GM12878 (cell line): ENCODE data around the gene SMURF1. TPM values are rescaled to one million over a fixed set of nuclear protein-coding genes. Genes with fewer than 3 reads are reported as not detected.

Experiments used
- ATAC-seq: fragments of 200-7000 bp; cut with Tn5 transposase; 3 replicates; pipeline ENCODE4 v1.9.1; 2020; ENCODE audit warnings: mild to moderate bottlenecking, moderate library complexity
- BruUV-seq: library from RNA; stranded (reverse); fragments of 400-500 nt; replicated peaks from 2 replicates; lab custom pipeline; 2021; lab: Mats Ljungman, UMichigan
- CTCF ChIA-PET: fragments of 300-600 bp; sonication (Branson Sonifier 250); formaldehyde crosslinking; extraction: SDS; loops from one replicate; lab custom pipeline; 2021; ENCODE audit warnings: inconsistent platforms; lab: Yijun Ruan, JAX
- POLR2A ChIA-PET: fragments of 350-600 bp; formaldehyde crosslinking; extraction: SDS; loops from one replicate; lab custom pipeline; 2021; ENCODE audit warnings: inconsistent platforms; lab: Charles Lee
- RAD21 ChIA-PET: fragments of 300-600 bp; sonication (Branson Sonifier 250); formaldehyde crosslinking; loops from one replicate; lab custom pipeline; 2023; ENCODE audit warnings: antibody characterized with exemption; ENCODE audit not compliant: unreplicated experiment; lab: Charles Lee
- SMC1A ChIA-PET: fragments of 300-600 bp; sonication (Branson Sonifier 250); formaldehyde crosslinking; loops from one replicate; lab custom pipeline; 2023; ENCODE audit not compliant: unreplicated experiment, uncharacterized antibody; lab: Charles Lee
- DNase-seq: peaks from one replicate; pipeline ENCODE4 v3.0.0-alpha.2; 2011; ENCODE audit warnings: low read depth, low spot score
- FAIRE-seq: peaks from 3 replicates; lab custom pipeline; 2011; peaks lifted over from hg19 to GRCh38; lab: Jason Lieb, UNC
- H2AFZ ChIP-seq: 2 replicates; pipeline ENCODE4 v1.6.0; 2011; ENCODE audit warnings: low read depth, low read length, control low read depth; ENCODE audit not compliant: control insufficient read depth
- H3K27ac ChIP-seq: 2 replicates; pipeline ENCODE4 v1.5.1; 2011; ENCODE audit warnings: control low read depth; ENCODE audit not compliant: control insufficient read depth, insufficient read depth
- H3K27me3 ChIP-seq, 2 experiments: replicated peaks in 1 of 2; 2 replicates each; pipeline versions ENCODE4 v1.6.0 to v1.6.1; 2011; ENCODE audit warnings: low read length in 1 of 2; ENCODE audit not compliant: control insufficient read depth in 2 of 2, insufficient read depth in 2 of 2
- H3K36me3 ChIP-seq, 2 experiments: 2 replicates each; pipeline ENCODE4 v1.5.1; 2011; ENCODE audit warnings: low read length in 1 of 2; ENCODE audit not compliant: control insufficient read depth in 2 of 2, insufficient read depth in 2 of 2
- H3K4me1 ChIP-seq: 2 replicates; pipeline ENCODE4 v1.6.1; 2011; ENCODE audit warnings: mild to moderate bottlenecking, low read length, moderate library complexity, mixed read lengths; ENCODE audit not compliant: control insufficient read depth, insufficient read depth
- H3K4me2 ChIP-seq: 2 replicates; pipeline ENCODE4 v1.6.0; 2011; ENCODE audit warnings: control low read depth; ENCODE audit not compliant: control insufficient read depth, insufficient read depth
- H3K4me3 ChIP-seq: fragments of 200-600 bp; sonication (generic); 2 replicates; pipeline ENCODE4 v1.5.1; 2016
- H3K79me2 ChIP-seq: 2 replicates; pipeline ENCODE4 v1.6.0; 2011; ENCODE audit warnings: low read length; ENCODE audit not compliant: control insufficient read depth, insufficient read depth
- H3K9ac ChIP-seq: 2 replicates; pipeline ENCODE4 v1.8.0; 2011; ENCODE audit warnings: low read length, control low read depth, mixed read lengths; ENCODE audit not compliant: control insufficient read depth, insufficient read depth
- H3K9me3 ChIP-seq: replicated peaks from 3 replicates; pipeline ENCODE4 v1.5.1; 2011; ENCODE audit warnings: mild to moderate bottlenecking, low read length; ENCODE audit not compliant: control insufficient read depth, insufficient read depth
- H4K20me1 ChIP-seq: 2 replicates; pipeline ENCODE4 v1.6.0; 2011; ENCODE audit not compliant: control insufficient read depth, insufficient read depth
- BCL3 ChIP-seq: IDR thresholded peaks from 2 replicates; pipeline ENCODE4 v1.6.1; 2011; ENCODE audit warnings: borderline replicate concordance, low read depth, mild to moderate bottlenecking, moderate library complexity, low read length; ENCODE audit not compliant: insufficient read depth, poor library complexity, severe bottlenecking
- CBFB ChIP-seq: IDR thresholded peaks from 2 replicates; pipeline ENCODE4 v1.6.1; 2016; ENCODE audit warnings: antibody characterized with exemption, low read depth
- CEBPZ ChIP-seq: fragments of 150-350 bp; IDR thresholded peaks from 2 replicates; pipeline ENCODE4 v1.6.1; 2016; ENCODE audit warnings: low read depth, low read length
- HDGF ChIP-seq: fragments of 450-650 bp; IDR thresholded peaks from 2 replicates; pipeline ENCODE4 v1.6.1; 2016; ENCODE audit warnings: antibody characterized with exemption
- IRF4 ChIP-seq: IDR thresholded peaks from 2 replicates; pipeline ENCODE4 v1.6.1; 2011; ENCODE audit warnings: low read depth, low read length
- MEF2A ChIP-seq: IDR thresholded peaks from 2 replicates; pipeline ENCODE4 v1.6.1; 2011; ENCODE audit warnings: low read depth, mild to moderate bottlenecking, low read length, moderate library complexity; ENCODE audit not compliant: insufficient read depth
- MTA2 ChIP-seq: fragments of 450-650 bp; IDR thresholded peaks from 2 replicates; pipeline ENCODE4 v1.6.1; 2016; ENCODE audit warnings: low read depth, mild to moderate bottlenecking, moderate library complexity
- NFXL1 ChIP-seq: fragments of 450-650 bp; IDR thresholded peaks from 2 replicates; pipeline ENCODE4 v1.6.1; 2017; ENCODE audit warnings: antibody characterized with exemption, mild to moderate bottlenecking, borderline replicate concordance
- POLR2AphosphoS2 ChIP-seq: IDR thresholded peaks from 2 replicates; pipeline ENCODE4 v1.6.1; 2011; ENCODE audit warnings: low read depth, mild to moderate bottlenecking, low read length, improper control_type of control experiment, moderate library complexity
- RAD21 ChIP-seq: IDR thresholded peaks from 2 replicates; pipeline ENCODE4 v1.6.1; 2011; ENCODE audit warnings: mild to moderate bottlenecking, low read depth, low read length, moderate library complexity; ENCODE audit not compliant: insufficient read depth
- RBBP5 ChIP-seq: fragments of 200-600 bp; sonication (generic); conservative IDR thresholded peaks from 2 replicates; pipeline ENCODE4 v1.6.1; 2016
- SIN3A ChIP-seq: IDR thresholded peaks from 2 replicates; pipeline ENCODE4 v1.6.1; 2012; ENCODE audit warnings: low read depth, low read length, improper control_type of control experiment
- SMAD1 ChIP-seq: fragments of 450-650 bp; IDR thresholded peaks from 2 replicates; pipeline ENCODE4 v1.6.1; 2018; ENCODE audit warnings: mild to moderate bottlenecking, low read depth; ENCODE audit not compliant: partially characterized antibody
- SMAD5 ChIP-seq: IDR thresholded peaks from 2 replicates; pipeline ENCODE4 v1.6.1; 2016; ENCODE audit warnings: antibody characterized with exemption, low read depth
- SP1 ChIP-seq: IDR thresholded peaks from one replicate; pipeline ENCODE4 v1.6.1; 2011; ENCODE audit warnings: low read depth, low read length
- TCF3 ChIP-seq: IDR thresholded peaks from 2 replicates; pipeline ENCODE4 v1.6.1; 2012; ENCODE audit warnings: low read depth, mild to moderate bottlenecking, low read length, borderline replicate concordance; ENCODE audit not compliant: insufficient read depth
- ZBTB33 ChIP-seq: fragments of 450-650 bp; IDR thresholded peaks from 2 replicates; pipeline ENCODE4 v1.6.1; 2017; ENCODE audit warnings: mild to moderate bottlenecking
- WGBS: methylation state at CpG from one replicate; pipeline ENCODE4 v1.1.6; 2016; ENCODE audit warnings: low lambda C conversion rate; ENCODE audit not compliant: insufficient replicate concordance, insufficient coverage; ENCODE audit errors: missing lambda C conversion rate; 5-methylcytosine and 5-hydroxymethylcytosine counted together
- in situ Hi-C: fragments of 300-500 bp; cut with MboI; formaldehyde crosslinking; loops from 9 replicates; pipeline ENCODE4 v1.14.3; 2018; ENCODE audit warnings: mixed read lengths
- intact Hi-C: fragments of 100-400 bp; cut with micrococcal nuclease; formaldehyde crosslinking; loops from one replicate; pipeline ENCODE4 v1.14.2; 2022; ENCODE audit not compliant: unreplicated experiment
- polyA plus RNA-seq, 11 experiments: library from polyadenylated mRNA; depleted of rRNA in 4 of 11; unstranded in 6 of 11; stranded (reverse) in 5 of 11; fragments of >200 nt; fragmentation: Nextera tagmentation in 4 of 11; fragmentation: Illumina TruSeq in 1 of 11; extraction: Ambion mirVana in 4 of 11; extraction: Trizol in 1 of 11; gene quantifications; 1 replicate in 1 of 11; 2 replicates in 10 of 11; pipeline versions ENCODE4 v1.2.1 to v1.2.3, GENCODE V29; 2011 to 2016; ENCODE audit warnings: inconsistent platforms in 2 of 11, missing spikeins in 2 of 11, low read depth in 1 of 11
- total RNA-seq, 4 experiments: library from RNA; depleted of rRNA in 3 of 4; stranded (reverse); fragments of >200 nt in 3 of 4; fragmentation: Illumina TruSeq in 1 of 4; extraction: Trizol in 1 of 4; gene quantifications; 2 replicates each; pipeline versions ENCODE4 v1.2.1 to v1.2.3, GENCODE V29; 2013 to 2021

The SMURF1 gene
- total and polyA plus RNA-seq, 10 of the 15 experiments (the other 5 are each of a cell fraction or from before 2014, with no cell fraction given), result 0.76 to 14.0 (median 7.9) TPM

GRCh38 chr7:99142727-99143520 is 984 bp downstream of the SMURF1 start:
- in situ Hi-C loops, result no loop called here
- Histone ChIP-seq H4K20me1 (no peaks in the 10 kb centered on the region), H3K4me2 (peak overlapping the region; percentile 59), H2AFZ (no peak overlapping the region), H3K27ac (no peak overlapping the region; the same call in none of the 2 replicates), H3K9ac (no peak overlapping the region), H3K36me3 (no peaks in the 10 kb centered on the region; a peak in 1 of 4 replicates), H3K4me3 (peak overlapping the region; percentile 66), H3K4me1 (peaks cover 9% of the 10 kb centered on the region), H3K9me3 (no peaks in the 10 kb centered on the region), H3K79me2 (peaks cover 31% of the 10 kb centered on the region), H3K27me3 (no peaks in the 10 kb centered on the region)
- ChIA-PET CTCF (interaction anchor here (0.9 kb wide), 1 partner anchor 30 kb away, joined by 3 read pairs; no protein-coding TSS in a partner anchor), RAD21 (interaction anchor here (1.0 kb wide), 1 partner anchor 60 kb away, joined by 3 read pairs; no protein-coding TSS in a partner anchor), POLR2A (interaction anchor here (0.6 to 1.0 kb wide), 2 partner anchors 12 to 263 kb away, joined by 3 to 4 read pairs; no protein-coding TSS in a partner anchor), SMC1A (interaction anchor here (0.6 to 0.7 kb wide), 2 partner anchors 11 to 22 kb away, joined by 3 to 4 read pairs; no protein-coding TSS in a partner anchor)
- intact Hi-C loops, result loop anchor here (5.0 kb wide), 1 partner anchor 101 kb away; no protein-coding TSS in a partner anchor
- ATAC-seq (peak; percentile 74), DNase-seq (peak; percentile 37), FAIRE-seq (peak; percentile 31)
- 69% methylated on average over 8 of the region's 33 CpGs for WGBS
- no TSS peak for BruUV-seq
- no peak for TF ChIP-seq SMAD5
- TF ChIP-seq RAD21, result no peak
- TF ChIP-seq POLR2AphosphoS2, result no peak
- no peak for TF ChIP-seq RBBP5
- TF ChIP-seq IRF4, result no peak
- peak; percentile 21; the same call in 1 of the 2 replicates for TF ChIP-seq MTA2
- TF ChIP-seq HDGF, result 0 out of 2 replicates have a peak, but pooled peaks have one; percentile 85
- TF ChIP-seq SIN3A, result no peak
- no peak for TF ChIP-seq SMAD1
- TF ChIP-seq CEBPZ, result no peak
- no peak for TF ChIP-seq ZBTB33
- TF ChIP-seq BCL3, result no peak
- TF ChIP-seq NFXL1, result no peak
- no peak for TF ChIP-seq TCF3
- no peak for TF ChIP-seq CBFB
- TF ChIP-seq SP1, result peak; percentile 18
- TF ChIP-seq MEF2A, result no peak
